ENCODE measurements around the gene PSMA5.
"Not testable (repeated sequence)": the region's sequence is repeated elsewhere in the genome, so short reads cannot be mapped to it uniquely, and the experiment has no call there.

Gene PSMA5

GRCh38 chr1:109433322-109433721 is 7.1 kb upstream of the PSMA5 start:
- DNase-seq (ENCODE audit: low read depth in 2 of 2, low spot score in 1 of 2) = no peak

- DNase-seq (ENCODE audit: low read depth in 2 of 2, low spot score in 1 of 2) = no peak
Measured at GRCh38 chr1:109432336-109432735, 6.1 kb upstream of the PSMA5 start.

- DNase-seq (ENCODE audit: low read depth in 2 of 2, low spot score in 1 of 2) = no peak
Measured at GRCh38 chr1:109427171-109427467, 871 bp upstream of the PSMA5 start.

- DNase-seq (ENCODE audit: low read depth in 2 of 2, low spot score in 1 of 2) = peak; percentile 26 to 36
Measured at GRCh38 chr1:109425391-109426280, 612 bp downstream of the PSMA5 start.

GRCh38 chr1:109423498-109423897 is 2.8 kb downstream of the PSMA5 start:
- DNase-seq (ENCODE audit: low read depth in 2 of 2, low spot score in 1 of 2) = no peak

GRCh38 chr1:109412551-109412950 is 13.7 kb downstream of the PSMA5 start:
- no peak for DNase-seq (ENCODE audit: low read depth in 2 of 2, low spot score in 1 of 2)

- DNase-seq (ENCODE audit: low read depth in 2 of 2, low spot score in 1 of 2) = no peak
Measured at GRCh38 chr1:109404838-109405237, 21.4 kb downstream of the PSMA5 start.

- DNase-seq (ENCODE audit: low read depth in 2 of 2, low spot score in 1 of 2) = no peak
Measured at GRCh38 chr1:109402025-109402424, 24.2 kb downstream of the PSMA5 start.

GRCh38 chr1:109400035-109400655 is 26.1 kb downstream of the PSMA5 start:
- DNase-seq (ENCODE audit: low read depth in 2 of 2, low spot score in 1 of 2) = no peak

GRCh38 chr1:109399326-109399957 is 26.8 kb downstream of the PSMA5 start:
- DNase-seq (ENCODE audit: low read depth in 2 of 2, low spot score in 1 of 2) = no peak

GRCh38 chr1:109398343-109399225 is 27.7 kb downstream of the PSMA5 start:
- no peak for DNase-seq (ENCODE audit: low read depth in 2 of 2, low spot score in 1 of 2)

- DNase-seq (ENCODE audit: low read depth in 2 of 2, low spot score in 1 of 2) = peak; percentile 13 to 28
Measured at GRCh38 chr1:109397581-109398342, 28.5 kb downstream of the PSMA5 start, which contains the start of gene SORT1. SORT1 (minus strand) TSS chr1:109397918; CDS start chr1:109397892, 26 bp downstream.

GRCh38 chr1:109396871-109397580 is 29.2 kb downstream of the PSMA5 start:
- DNase-seq (ENCODE audit: low read depth in 2 of 2, low spot score in 1 of 2) = no peak

GRCh38 chr1:109396513-109396839 is 29.8 kb downstream of the PSMA5 start:
- no peak for DNase-seq (ENCODE audit: low read depth in 2 of 2, low spot score in 1 of 2)

GRCh38 chr1:109395602-109396512 is 30.4 kb downstream of the PSMA5 start:
- no peak for DNase-seq (ENCODE audit: low read depth in 2 of 2, low spot score in 1 of 2)

- DNase-seq (ENCODE audit: low read depth in 2 of 2, low spot score in 1 of 2) = not testable (repeated sequence)
Measured at GRCh38 chr1:109395282-109395599, 31.0 kb downstream of the PSMA5 start.

GRCh38 chr1:109394591-109395281 is 31.5 kb downstream of the PSMA5 start:
- DNase-seq (ENCODE audit: low read depth in 2 of 2, low spot score in 1 of 2) = no peak

GRCh38 chr1:109393617-109394233 is 32.5 kb downstream of the PSMA5 start:
- DNase-seq (ENCODE audit: low read depth in 2 of 2, low spot score in 1 of 2) = no peak
